IPS-NIHi7 (cell line): ENCODE measurements around the gene CCNL1.

Experiments
- DNase-seq: peaks from one replicate; pipeline ENCODE4 v3.0.0; 2012; ENCODE audit warnings: mixed read lengths; ENCODE audit errors: extremely low spot score

CCNL1 gene

DNA sequence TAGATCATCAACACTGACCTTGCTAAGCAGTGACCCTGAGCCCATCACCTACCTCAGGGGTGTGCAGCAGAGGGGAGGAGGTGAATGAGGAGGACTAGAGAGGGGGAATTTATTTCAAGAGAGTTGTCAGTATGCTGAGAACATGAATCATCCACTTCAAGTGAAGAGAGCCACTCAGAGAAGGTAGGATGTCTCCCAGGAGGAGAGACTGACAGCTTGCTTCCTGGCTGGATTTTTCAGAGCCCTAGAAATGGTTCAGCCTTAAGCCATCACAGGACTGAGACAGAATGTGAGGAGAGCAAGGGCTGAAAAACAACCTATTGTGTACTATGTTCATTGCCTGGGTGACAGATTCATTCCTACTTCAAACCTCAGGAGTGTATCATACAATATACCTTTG lies 34.8 kb downstream of the CCNL1 start:
- DNase-seq, result no peak

DNA sequence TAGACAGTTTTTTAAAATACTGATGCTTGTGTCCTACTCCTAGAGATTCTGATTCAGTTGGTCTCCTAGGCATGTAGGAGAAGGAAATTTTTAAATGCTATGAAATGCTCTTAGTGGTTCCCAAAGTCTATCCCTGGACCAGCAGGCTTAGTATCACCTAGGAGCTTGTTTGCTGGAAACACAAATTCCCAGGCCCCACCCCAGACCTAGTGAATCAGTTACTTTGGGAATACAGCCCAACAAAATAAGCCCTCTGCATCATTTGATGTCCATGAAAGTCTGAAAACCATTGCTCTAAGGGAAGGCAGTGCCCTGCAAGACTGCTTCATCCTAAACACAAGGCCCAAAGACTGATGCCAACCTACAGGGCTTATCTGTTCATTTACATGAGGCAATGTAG lies 36.3 kb downstream of the CCNL1 start:
- DNase-seq, result no peak

DNA sequence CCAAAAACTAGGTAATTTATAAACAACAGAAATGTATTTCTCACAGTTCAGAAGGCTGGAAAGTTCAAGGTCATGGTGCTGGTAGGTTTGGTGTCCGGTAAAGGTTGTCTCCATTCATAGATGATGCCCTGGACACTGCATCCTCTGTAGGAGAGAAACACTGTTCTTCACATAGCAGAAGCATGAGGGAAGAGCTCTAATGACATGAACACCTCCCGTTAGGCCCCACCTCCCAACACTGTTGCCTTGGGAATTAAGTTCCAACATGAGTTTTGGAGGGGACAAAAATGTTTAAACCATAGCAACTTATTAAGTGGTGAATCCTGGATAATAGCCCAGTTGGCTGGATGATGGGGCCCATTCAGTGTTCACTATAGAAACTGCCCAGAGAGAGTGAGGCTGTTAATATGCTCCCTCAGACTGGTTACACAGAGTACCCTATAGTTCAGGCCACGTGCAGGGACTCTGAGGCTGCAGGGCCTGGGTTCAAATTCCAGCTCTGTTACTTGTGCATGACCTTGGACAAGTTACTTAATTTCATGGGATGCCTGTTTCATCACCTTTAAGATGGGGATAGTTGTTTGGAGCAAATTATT lies 37.0 kb downstream of the CCNL1 start:
- DNase-seq, result no peak

DNA sequence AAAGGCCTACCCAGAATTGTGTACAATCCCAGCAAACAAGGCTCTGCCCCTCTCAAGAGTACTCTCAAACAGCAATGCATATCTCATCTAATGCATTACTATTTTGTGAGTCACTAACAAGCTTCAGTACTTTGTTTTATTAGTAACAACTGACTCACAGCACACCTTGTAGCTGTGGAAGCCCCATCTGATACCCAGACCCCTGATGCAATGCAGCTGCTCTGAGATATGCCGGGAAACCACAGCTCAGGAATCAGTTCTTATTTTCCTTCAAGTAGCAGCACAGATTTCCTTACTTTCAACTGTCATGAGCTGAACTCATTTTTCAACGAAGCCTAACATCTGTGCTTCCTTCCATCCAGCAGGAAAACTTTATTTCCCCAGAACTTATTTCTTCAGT lies 37.8 kb downstream of the CCNL1 start:
- no peak for DNase-seq

DNA sequence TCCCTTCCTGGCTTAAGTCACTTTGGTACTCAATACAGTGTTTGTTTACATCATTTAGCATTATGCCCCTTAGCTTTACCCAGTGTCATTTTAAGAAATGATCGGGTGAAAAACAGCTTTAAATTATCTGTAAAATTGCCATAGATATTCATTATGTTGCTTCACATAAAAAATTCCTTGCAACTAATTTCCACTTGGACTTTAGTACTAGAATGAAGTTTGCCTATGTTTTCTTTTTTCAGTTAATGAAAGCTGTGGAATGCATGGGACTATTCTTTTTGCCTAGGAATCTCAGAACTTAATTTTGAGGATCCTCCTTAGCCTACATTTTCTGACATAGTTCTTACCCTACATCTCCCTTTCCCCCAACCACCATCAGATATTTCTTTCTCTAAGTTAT lies 38.4 kb downstream of the CCNL1 start:
- DNase-seq, result no peak

DNA sequence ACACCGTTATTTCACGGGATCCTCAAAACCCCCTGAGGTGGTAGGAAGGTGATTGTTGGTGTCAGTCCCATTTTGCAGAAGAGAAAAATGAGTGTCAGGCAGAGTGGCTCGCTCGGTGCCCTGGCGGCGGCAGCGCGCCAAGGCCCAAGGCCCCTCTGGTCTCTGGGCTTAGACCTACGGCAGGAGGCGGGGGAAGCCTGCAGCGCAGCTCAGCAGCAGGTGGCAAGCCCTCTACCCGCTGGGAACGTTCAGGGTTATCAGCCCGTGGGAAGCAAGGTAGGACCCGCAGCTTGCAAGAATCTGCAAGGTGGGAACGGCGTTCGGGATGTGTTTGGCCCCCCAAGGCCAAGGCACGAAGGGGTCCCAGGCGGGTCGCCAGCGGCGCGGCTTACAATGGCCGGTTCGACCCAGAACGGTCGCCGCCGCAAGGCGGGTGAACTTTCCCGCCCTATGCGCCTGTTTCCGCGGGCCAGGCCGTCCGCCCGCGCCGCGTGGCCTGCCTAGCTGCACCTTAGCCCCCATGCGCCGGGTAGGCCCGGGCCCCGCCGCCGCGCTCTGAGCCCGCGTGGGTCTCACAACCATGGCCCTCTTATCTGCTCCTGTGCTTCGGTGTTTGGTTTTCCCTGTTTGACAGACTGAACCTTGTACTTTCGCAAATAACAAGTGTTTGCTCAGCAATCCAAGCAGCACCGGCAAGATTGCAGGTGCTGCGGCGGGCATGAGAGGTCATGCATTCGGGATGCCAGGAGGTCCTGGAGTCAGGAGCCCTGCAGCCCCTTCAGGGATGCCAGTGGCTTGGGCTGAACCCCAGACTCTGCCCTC lies 39.7 kb downstream of the CCNL1 start:
- DNase-seq, result no peak

DNA sequence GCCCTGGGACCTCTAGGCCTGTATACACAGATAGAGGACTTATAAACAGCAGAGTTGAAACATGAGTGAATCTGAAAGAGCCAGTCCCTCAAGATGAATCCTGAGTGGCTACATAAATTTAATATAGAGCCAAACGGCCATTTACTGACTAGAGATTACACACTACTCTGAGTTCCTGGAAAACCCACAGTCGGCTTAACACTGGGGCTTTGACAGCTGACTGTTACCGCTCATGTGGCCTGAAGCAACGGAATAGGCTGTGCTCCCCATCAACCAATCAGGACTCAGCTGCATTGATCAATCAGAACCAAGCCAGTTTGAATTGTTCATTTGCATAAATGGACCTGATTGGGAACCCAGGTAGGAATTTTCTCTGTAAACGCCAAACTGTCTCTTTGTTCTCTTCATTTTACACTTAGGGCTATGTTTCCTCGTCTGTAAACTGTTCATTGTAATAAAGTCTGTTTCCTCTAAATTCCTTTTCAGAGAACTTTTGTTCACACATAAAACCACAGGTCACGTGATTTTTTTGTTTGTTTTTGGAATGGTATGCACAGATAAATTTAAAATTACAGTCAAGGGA lies 40.5 kb downstream of the CCNL1 start:
- no peak for DNase-seq

DNA sequence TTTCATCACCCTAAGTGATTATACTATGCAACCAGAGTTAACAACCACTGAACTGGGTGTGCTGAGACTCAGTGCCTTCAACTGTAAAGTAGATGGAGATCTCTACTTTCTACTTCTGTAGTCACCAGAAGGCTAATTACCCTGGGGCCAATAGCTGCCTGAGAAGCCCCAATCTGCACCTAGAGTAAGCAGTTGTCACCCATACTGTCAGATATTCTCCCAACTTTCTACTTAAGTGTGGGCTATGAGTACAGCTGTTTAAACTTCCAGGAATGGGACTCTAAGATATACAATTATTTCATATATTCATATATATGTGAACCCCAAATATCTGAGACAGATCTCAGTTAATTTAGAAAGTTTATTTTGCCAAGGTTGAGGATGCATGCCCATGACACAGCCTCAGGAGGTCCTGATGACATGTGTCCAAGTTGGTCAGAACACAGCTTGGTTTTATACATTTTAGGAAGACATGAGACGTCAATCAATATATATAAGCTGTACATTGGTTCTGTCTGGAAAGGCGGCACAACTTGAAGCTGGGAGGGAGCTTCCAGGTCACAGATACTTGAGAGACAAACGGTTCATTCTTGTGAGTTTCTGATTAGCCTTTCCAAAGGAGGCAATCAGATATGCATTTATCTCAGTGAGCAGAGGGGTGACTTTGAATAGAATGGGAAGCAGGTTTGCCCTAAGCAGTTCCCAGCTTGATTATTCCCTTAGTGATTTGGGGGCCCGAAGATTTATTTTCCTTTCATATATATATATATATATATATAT lies 41.9 kb downstream of the CCNL1 start:
- DNase-seq, result no peak

DNA sequence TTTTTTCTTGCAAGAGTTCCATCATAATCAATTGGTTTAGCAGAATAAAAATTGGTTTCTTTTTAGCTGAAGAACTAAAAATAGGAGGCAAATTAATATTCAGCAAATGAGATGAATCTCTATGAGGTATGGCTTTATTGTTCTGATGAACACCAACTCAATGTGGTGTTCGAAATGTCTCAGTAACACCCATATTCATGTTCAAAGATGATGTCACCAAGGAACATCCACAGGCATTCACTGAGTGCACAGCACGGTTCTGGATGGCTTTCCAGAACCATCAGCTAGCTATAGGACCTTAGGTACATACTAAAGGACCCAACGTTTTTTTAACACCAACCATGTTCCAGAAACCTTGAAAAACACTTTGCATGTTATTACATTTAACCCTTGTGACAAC lies 42.7 kb downstream of the CCNL1 start:
- no peak for DNase-seq

DNA sequence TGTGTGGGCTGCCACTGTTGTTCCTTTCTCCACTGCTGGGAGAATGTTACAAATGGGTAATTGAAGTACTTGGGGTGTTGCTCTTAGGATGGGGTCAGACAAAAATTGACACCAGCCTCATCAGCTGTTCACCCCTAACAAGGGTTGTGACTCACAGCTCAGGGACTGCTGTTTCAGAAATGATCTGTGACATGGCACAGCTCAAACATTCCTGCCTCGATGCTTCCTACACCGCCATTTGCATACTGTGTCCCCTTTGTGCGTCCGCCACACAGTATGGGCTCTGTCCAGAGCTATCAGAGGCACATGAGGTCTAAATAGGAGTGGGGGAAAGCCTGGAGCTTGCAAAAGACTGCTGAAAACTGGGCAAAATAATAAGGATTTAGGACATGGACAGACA lies 43.9 kb downstream of the CCNL1 start:
- DNase-seq, result no peak

DNA sequence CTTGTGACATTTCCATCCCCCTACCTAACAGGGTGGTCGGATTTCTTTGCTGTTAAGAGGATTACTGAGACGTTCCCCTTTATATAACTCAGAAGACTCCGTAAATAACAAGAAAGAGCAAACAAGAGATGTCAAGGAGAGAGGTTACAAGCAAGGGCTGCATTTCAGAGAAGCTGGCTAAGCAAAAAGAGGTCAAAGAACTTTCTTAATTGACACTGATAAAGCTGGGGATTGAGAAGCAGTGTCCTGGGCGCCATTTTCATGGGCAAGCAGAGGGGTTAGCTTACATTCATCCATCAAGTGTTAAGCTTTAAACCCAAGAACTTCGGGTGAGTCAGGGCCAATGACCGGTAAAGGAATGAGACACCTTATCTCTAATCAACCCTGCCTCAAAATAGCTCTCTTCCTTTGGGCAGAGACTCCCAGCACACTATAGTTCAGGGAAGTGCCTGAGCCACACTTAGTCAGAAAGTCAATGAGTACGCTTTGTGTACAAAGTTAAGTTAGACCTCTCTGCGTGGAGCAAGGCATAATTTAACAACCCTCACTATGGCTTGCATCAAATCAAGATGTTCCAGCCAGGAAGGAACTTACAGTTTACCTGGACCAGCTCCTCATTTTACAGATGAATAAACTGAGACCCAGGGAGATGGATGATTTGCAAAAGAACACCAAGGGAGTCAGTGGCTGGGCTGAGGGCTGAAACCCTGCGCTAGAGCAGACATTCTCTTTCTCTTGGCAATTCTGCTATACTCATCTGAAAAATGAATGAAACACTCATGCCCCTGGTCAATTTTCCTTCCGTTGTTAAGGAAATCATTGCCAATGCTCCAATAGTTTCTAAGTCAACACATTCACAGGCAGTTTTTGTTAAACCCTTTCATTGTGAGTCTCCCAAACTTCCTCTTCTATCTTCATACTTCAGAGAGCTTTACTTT lies 44.6 kb downstream of the CCNL1 start:
- no peak for DNase-seq

DNA sequence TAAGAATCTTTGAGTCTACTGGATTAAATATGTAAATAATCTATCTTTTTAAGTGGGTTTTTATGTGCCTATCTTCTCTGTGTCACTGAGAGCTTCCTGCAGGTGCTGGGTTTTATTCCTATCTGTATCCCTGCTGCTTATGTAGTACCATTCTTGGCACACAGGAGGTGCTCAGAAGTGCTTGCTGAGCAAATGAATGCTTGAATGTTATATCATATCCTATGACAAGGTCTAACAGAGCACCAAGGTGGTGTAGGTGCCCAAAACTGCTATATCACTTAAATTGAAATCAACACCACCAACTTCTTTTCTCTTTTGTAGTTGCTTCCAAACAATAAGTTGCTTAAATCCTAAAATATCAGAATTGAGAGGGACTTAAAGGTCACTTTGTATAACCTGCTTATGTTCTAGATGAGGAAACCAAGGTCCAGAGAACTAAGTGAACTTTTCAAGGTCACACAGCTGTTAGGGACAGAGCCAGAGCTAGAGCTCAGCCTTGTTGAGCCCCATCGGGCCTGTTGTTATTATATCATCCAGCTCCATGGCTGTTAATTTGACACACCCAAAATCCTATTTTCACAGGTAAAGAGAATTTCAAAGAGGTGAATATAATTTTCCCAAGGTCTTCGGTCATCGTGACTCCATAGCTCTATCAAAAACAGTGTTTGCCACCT lies 46.0 kb downstream of the CCNL1 start:
- no peak for DNase-seq

DNA sequence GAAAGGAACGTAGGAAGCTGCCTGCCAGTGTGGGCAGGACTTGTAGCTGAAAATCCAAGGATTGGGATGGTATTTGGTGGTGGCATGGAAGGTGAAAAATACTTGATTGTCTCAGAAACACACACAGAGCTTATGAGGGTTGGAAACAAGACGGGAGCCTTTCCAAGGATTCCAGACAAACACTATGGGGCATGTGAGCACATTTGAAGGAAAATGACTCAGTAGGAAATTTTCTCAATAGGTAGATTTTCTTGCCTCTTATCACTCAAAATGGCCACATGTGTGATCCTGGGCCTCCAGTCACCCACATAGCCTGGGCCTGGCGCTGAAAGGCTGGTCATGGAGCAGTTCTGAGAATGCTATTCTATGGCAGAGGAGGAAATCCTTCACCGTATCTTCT lies 47.4 kb downstream of the CCNL1 start:
- no peak for DNase-seq

DNA sequence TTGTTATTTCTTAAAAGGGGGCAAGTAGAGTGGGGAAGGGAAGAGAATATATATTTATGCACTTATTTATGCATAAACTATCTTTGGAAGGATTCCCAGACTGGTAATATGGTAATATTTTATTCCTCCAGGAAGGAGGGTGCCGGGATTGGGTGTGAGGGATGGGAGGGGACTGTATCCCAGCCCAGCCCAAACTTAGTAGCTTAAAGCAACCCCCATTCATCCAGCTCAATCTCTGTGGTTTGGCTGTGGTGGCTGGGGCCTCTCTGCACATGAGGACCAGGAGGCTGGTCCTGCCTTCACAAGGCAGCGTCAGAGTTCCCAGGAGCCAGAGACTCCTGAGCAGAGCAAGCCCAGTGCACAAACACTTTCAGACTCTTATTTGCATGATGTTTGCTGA lies 48.4 kb downstream of the CCNL1 start:
- DNase-seq, result no peak

DNA sequence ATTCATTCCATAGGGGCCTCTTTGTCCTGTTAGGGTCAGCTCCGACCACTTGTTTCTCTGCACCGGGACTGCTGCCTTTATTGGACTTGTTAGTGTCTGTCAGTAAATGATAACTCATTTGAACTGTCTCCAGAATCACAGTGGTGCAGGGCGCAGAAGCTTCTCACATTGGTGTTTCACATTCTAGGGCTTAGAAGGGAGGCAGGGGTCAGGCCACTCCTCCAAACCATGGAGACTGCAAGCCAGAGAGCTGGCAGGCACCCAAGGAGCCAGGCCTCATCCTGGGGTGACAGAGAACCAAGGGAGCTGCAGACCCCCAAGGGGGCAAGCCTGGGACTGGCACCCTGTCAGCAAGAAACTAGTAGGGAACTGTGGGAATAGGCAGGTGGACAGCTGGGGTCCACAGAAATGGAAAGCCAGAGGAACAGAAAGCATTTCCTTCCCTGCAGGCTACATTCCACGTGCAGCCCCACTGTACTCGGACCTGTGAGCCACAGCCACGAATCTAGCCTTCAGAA lies 49.1 kb downstream of the CCNL1 start:
- DNase-seq, result no peak

DNA sequence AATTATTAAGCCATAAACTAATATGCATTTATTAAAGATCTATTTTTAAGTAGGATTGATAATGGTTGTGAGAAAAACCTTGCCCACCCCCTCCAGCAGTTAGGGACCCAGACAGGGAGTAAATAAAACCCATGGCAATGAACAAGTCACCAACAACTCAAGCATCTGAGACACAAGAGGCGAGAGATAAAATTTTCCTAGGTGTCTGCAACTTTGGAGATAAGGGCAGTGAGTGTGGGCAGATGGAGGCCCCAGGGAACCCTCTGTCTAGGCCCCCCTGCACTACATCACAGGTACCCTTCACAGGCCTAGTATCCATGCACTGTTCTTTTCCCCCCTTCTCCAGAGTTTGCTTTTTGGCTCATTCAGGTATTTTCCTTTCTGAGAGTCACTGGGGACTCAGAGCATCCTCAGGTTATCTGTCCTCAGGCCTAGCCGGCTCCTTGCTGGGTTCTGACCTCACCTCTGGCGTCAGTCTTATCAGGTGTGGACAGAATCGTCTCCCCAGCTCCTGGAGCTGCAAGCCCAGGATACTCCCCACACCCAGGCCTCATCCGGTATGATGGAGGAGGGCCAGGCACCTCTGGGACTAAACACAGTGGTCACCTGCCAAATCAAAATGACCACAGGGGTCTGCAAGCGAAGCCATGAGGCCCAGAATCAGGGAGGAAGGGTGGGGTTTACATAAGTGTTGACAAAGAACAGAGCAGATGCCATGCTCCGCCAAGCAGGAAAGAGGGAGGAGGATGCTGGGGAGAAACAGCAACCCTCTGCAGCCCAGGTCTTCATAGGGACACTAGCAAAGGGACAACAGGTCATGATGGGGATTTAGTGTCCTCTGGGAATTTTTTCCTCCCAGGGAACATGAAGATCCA lies 50.4 kb downstream of the CCNL1 start:
- DNase-seq, result no peak

DNA sequence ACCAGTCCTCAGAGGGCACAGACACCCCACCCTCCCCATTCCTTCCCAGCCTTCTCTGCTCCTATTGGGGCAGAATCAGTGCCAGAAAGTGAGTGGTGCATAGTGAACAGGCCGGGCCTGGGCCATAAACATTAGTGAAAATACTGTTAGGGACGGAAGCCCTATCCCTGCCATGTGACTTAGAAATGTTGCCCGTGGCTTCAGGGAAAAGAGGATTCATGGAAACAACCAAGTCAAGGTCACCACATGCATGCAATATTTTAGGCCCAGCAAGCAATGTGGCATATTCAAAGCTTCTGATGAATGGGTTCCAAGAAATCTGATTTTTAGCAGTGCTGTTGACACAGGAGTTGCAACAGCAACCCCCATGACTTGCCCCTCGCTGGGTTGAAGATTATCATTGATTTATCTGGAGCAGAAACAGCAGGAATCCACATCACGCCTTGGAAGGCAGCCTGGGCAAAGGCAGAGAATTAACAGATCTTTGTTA lies 52.3 kb downstream of the CCNL1 start:
- DNase-seq, result no peak

DNA sequence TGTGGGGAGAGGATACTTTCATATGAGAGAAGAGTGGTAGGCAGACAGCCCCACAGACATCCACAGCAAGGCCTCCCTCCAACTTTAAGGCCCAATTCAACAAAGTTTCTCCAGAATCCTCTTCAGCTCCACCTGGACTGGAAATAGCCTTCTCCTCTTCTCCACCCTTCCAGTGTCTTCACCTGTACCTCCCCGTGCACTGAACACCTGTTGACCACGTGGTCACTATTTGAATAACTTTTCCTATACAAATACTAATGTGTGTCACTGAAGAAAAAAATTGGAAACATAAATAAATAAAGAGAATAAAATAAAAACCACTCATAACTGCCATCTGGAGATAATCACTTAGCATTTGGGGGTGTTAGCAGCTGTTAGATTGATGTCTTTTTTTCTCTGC lies 52.9 kb downstream of the CCNL1 start:
- DNase-seq, result no peak

DNA sequence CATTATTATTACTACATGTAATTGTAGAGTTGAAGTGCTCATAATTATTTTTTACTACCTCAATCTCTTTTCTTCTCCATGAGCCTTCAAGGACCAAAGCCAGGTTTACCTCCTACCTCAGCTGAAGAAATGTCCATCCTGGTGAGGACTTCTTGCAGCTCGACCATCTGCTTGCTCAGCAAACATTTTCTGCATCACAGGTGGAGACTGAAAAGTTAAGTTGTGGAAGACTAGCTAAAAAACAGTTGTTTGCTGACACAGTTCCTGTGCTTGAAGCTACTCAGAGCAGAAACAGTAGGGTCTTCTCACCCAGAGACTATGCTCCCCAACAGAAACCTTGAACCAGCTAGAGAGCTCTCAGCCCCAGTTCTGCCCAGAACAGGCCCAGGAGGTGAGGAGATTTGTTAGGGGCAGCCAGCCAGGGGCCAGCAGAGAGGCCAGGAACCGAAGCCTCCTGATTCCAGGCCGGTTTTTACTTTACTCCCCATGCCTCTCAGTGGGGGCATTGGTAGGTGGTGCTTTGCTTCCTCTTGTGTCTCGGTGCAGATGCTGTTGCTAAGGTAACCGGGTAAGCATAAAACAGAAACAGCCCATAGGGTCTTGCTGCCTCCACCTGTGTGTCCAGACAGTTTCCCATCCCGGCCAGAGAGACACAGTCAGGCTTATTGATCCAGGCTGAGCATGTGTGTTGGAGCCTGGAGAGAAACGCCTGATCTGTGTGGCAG lies 54.9 kb downstream of the CCNL1 start:
- DNase-seq, result peak; percentile 80
